Measurements from ENCODE around the gene MATN4.

The MATN4 gene

GRCh38 chr20:45313065-45313695 is 5.1 kb upstream of the MATN4 start:
- DNase-seq = no peak

DNA sequence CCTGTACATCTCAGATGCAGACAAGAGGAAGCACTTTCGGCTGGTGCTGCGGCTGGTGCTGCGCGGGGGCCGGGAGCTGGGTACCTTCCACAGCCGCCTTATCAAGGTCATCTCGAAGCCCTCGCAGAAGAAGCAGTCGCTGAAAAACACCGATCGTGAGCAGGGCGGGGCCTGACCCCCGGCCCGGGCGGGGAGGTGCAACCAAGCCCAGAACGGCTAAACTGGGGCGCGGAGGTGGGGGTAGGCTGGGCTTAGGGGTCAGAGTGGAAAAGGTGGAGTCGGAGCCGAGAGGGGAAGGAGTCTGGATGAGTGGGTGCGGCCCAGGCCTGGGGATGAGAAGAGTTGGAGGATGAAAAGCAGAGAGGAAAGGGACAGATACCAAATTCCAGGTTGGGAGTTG is 4.1 kb upstream of the MATN4 start:
- no peak for DNase-seq

GRCh38 chr20:45311589-45312211 is 3.6 kb upstream of the MATN4 start:
- DNase-seq = peak; percentile 32

- no peak for DNase-seq
Measured at GRCh38 chr20:45309075-45309474, 976 bp upstream of the MATN4 start.

DNA sequence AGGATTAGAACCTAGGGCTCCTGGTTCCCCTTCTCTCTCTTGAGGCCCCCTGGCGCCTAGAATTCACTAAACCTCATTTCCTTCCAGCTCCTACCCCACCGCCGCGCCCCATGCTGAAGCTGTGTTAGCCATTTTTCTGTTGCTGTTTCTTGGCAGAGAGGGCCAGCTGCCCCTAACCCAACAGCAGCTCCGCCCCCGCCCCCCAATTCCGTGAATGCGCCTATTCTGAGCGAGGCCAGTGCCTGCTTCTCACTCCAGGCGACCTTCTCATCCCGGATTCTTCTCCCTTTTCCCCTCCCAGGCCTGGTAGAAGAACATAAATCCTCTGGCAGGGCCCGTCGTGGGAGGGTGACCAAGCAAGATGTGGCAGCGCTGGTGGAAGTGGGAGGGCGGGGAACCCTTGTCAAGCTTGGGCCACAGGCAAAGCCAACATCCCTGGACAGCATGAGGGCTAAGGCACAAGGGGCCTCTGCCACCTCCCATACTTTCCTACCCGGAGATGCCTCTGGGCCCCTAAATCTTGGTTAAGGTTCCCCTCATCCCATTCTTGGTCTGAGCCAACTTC is 941 bp downstream of the MATN4 start:
- DNase-seq = no peak

DNA sequence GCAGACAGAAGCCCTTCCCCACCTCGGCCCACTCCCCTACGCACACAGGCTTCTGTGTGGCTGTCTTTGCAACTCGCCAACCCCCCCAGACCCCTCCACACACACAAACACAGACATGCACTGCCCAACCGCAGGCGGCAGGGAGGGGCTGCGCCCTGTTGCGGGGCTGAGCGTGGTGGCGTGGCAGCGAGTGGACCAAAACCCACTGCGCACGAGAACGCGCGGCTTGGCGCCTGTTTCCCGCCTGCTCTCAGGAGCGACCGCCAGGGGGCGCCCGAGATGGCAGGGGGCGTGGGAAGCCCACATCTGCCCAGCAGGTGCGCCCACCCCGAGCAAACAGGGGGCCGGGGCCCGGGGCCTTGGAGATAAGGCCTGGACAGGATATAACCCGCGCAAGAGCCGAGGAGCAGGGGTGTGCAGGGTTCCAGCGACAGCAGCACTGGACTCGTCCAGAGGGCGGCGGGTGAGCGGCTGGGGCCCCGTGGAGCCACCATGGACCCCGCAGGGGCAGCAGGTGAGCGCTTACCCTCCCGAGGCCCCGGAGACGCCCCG is 1.6 kb downstream of the MATN4 start, which contains the start of gene RBPJL:
RBPJL (plus strand) TSS at position 410 of the 552 bp plus-strand sequence; CDS start at position 493, 83 bp downstream.
- DNase-seq = no peak

- no peak for DNase-seq
Measured at GRCh38 chr20:45305262-45305661, 2.8 kb downstream of the MATN4 start.

- no peak for DNase-seq
Measured at GRCh38 chr20:45304464-45304999, 3.6 kb downstream of the MATN4 start.

GRCh38 chr20:45303586-45304463 is 4.3 kb downstream of the MATN4 start:
- DNase-seq = no peak

DNA sequence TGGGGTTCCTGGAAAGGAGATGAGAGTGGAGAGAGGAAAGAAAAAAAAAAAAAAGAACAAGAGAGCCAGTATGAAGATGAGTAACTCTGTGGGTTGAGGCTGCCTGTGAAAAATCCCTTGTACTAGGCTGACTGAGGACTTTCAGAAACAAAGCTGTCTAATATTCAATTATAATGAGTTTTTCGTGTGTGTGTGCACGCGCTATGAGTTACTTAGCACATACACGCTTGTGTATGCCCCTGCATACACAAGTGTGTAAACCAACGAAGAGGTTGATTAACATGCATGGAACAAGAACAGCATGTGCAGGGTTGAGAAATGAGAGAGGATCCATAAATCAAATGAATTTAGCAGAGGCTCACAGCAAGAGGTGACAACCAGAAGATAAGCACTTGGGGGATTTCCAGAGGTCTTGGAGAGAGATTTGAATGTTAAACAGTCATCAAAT is 6.3 kb downstream of the MATN4 start:
- DNase-seq = no peak

GRCh38 chr20:45300961-45301360 is 7.1 kb downstream of the MATN4 start:
- DNase-seq = no peak

DNA sequence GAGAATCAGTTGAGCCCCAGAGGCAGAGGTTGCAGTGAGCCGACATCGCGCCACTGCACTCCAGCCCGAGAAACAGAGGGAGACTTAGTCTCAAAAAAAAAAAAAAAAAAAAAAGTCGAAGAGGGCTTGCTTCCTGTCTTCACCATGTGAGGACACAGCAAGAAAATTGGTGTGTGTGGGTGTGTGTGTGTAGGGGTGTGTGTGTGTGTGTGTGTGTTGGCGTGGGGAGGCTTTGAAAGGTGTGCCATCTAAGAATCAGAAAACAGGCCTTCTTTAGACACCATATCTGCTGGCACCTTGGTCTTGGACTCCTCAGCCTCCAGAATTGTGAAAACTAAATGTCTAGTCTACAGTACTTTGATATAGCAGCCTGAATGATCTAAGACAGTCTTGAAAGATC is 8.3 kb downstream of the MATN4 start:
- no peak for DNase-seq

GRCh38 chr20:45297786-45298497 is 10.2 kb downstream of the MATN4 start:
- no peak for DNase-seq

DNA sequence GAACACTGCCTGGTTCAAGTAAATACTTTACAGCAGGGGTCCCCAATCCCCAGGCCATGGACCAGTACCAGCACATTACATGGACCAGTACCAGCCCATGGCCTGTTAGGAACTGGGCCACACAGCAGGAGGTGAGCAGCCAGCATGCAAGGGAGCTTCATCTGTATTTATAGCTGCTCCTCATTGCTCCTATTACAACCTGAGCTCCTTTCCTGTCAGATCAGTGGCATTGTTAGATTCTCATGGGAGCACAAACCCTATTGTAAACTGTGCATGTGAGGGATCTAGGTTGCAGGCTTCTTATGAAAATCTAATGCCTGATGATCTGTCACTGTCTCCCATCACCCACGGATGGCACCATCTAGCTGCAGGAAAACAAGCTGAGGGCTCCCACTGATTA is 13.4 kb downstream of the MATN4 start:
- DNase-seq = no peak

DNA sequence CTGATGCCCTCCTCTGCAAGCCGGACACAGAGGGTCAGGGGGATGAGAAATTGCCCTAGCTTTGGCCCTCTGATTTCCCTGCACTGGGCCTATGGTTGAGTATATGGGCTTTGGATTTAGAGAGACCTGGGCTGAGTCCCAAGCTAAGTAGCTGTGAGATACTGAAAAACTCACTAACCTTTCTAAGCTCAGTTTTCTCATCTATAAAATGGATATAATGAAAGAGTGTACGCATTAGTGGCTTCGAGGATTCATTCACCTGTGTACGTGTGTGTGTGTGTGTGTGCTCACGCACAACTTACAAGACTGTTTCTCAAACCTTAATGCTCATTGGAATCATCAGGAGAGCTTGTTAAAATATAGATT is 14.1 kb downstream of the MATN4 start:
- no peak for DNase-seq

DNA sequence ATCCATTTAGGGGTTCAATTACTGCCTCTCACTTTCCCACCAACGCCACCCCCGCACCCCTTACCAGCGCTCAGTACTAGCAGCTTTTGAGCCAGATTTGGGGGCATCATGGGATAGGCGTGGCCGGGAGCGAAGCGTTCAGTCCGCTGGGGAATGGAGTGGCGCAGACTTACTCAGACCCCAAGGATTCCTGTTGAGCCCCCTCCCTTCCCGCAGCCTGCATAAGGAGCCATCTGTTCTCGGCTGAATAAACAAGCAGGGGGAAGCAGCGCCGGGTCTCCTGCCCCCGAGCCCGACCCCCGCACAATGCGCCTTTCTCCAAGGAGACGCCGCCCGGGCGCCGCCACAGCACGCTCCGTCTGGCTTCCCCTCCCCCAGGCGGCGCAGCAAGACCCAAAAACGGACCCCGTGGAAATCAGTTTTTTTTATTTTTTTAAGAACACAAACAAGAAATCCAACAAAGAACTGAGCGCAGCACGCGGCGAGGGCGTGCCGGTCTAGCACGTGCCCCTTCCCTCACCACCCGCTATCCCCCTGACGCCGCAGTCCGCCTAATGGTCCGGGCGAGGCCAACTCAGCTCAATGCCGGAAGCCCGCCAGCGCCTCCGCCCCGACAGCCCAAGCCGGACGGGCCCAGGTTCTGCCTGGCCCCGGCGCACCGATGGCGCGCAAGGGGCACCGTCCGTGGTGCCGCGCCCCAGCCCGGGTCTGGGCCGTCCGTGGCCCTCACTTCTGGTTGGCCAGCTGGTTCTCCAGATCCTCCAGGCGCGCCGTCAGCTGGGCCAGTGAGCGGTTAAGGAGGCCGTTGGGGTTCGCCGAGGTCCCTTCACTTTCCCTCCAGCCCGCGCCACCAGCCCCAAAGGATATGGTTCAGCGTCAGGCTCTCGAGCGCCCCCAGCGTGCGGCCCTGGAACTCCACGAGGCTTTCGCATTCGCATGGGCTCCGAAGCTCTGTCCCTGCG is 14.8 kb downstream of the MATN4 start:
- peak; percentile 51 for DNase-seq

- no peak for DNase-seq
Measured at GRCh38 chr20:45292343-45292742, 15.8 kb downstream of the MATN4 start.

DNA sequence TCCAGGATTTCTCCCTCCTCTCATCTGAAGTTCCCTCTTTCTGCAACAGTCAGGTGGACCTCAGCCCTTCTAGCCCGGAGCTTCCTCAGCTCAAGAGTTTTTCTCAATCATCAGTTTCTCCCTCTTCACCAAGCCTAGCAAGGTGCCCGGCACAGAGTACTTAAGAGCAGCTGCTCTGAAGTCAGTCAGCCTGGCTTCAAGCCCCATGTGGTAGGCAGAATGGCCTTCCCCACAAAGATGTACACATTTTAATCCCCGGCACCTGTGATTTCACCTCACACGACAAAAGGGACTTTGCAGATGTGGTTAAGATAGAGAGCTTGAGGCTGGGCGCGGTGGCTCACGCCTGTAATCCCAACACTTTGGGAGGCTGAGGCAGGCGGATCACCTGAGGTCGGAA is 16.6 kb downstream of the MATN4 start:
- DNase-seq = no peak

GRCh38 chr20:45290677-45291355 is 17.3 kb downstream of the MATN4 start:
- peak; percentile 65 for DNase-seq

- DNase-seq = no peak
Measured at GRCh38 chr20:45289942-45290676, 18.0 kb downstream of the MATN4 start.

Measured in NCI-H1092 (cell line).